Heart left ventricle (tissue), 13 donors: ENCODE results near the gene HELZ.

Experiments used
- CTCF ChIP-seq, 12 donors: fragments of 200-600 bp; sonication (generic) in 4 of 12; IDR thresholded peaks; one replicate each; pipeline versions ENCODE4 v1.5.0 to v1.8.0; 2018 to 2022; ENCODE audit warnings: antibody characterized with exemption in 12 of 12, mild to moderate bottlenecking in 5 of 12
- POLR2A ChIP-seq, 2 donors: fragments of 450-650 bp; IDR thresholded peaks; one replicate each; pipeline ENCODE4 v1.6.1; 2017; ENCODE audit warnings: antibody characterized with exemption in 2 of 2, mild to moderate bottlenecking in 2 of 2, moderate library complexity in 2 of 2
- donor health status: ischemic (EF 13 %, LVEDD 7.1; RV severe dilation, severe dysfunction).
- donor health status: DM: no; HTN: yes; CAD: no.
- donor health status: DM: no; HTN: no; CAD: no.
- donor health status: ischemic (EF 25% LVEDD 6.9; RV normal size, moderate dysfunction).
- donor health status: ischemic (EF 25% LVEDD 5.7; RV mildly dilated, moderate dysfunction).
- donor health status: ischemic (EF 35%, LVEDD 5.7; RV mildly dilated, moderate dysfunction).
- donor health status: nonischemic (EF 11% LVEDD 7.7; RV severe dilation, severe dysfunction).
- donor health status: DM: yes; HTN: yes; CAD: no.
- donor health status: PGD.
- donor health status: ischemic (EF 29% LVEDD 5.4; RV normal size, mild dysfunction).
- donor health status: nonischemic (EF 23%, LVEDD 6.1; RV moderate dilation, normal function).

- TF ChIP-seq CTCF (IDR thresholded peaks at IDR 0.05): no peak
- TF ChIP-seq POLR2A (IDR thresholded peaks at IDR 0.05): no peak
Measured at GRCh38 chr17:67256075-67256732, 11.2 kb upstream of the HELZ start.
